ENCODE data around the gene PRH2.

The PRH2 gene

DNA sequence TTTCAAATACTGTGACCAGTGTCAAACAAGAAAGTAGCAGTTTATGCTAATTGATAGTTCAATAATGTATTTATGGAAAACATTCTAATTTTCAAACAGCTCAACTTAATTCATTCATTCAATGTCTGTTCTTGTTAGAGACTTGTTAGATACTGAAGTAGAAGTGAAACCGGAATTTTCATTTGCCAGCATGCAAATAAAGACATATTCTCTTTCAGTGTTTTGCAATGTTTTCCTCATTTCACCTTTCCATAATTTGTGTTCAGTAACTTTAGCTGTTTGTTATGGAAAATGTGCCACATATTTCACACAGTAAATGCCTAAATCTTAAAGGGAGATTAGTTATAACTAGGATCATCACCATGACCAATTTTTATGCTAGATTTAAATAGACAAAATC, 36.4 kb downstream of the PRH2 start:
- DNase-seq = no peak

DNA sequence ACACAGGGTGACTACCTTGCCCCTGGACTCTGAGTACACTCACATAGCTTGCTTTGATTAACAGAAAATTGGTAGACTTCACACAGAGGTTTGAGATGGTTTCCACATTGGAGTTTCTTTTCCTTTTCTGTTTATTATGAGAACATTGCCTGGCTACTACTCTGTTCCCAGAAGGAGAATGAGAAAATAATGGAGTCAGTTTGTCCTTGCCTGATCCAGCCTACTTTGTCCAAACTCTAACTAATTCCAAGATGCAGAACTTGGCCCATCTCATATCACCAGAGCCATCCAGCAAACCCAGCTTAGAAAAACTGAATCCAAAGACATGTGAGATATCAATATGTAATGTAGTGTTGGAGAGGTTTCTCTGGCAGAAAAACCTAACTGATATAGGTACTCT, 37.3 kb downstream of the PRH2 start:
- DNase-seq = no peak

DNA sequence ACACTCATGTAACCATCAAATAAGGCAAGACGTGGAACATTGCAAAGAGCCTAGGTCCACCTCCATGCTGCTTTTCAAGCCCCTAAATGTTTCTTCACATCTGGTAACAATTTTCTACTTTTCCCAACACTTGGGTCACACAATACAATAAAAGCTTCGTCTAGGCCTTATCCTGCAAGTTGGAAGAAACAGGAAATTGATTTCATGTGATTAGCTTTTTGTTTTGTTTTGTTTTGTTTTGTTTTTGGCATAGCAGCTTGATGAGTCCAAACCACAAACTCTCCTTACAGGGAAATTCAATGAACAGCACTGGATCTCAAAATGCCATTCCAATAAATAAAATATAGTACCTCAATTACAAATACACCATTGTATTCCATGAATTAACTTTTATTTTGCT, 38.4 kb downstream of the PRH2 start:
- no peak for DNase-seq

DNA sequence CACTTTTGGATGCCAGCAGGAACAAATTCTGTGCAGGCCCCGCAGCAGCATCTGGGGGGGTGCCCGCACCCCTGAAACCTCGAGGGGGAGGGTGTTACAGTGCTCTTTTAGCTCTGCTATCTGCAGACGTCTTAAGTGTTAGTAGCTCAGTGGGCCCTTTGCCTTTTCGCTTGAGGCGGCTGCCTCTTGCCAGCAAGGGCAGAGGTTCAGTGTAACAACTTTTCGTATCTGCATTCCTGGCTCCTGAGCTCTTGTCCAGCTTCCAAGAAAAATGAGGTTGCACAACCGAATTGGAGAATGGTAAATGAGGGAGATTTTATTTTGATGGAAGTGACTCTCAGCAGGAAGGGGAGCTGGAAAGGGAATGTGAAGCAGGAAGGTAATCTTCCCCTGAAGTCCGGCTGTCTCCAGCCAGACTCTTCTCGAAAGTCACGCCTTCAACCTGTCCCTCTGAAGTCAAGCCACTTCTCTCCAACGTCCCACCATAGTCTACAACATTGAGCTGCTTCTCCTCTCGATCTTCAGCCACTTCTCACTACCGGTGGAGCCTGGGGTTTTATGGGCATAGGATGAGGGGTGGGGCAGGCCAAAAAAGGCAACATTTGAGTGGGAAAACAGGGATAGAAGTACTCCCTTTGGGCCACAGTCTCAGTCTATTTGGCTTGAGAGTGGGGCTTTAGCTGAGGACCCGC, 39.9 kb downstream of the PRH2 start:
- no peak for DNase-seq

DNA sequence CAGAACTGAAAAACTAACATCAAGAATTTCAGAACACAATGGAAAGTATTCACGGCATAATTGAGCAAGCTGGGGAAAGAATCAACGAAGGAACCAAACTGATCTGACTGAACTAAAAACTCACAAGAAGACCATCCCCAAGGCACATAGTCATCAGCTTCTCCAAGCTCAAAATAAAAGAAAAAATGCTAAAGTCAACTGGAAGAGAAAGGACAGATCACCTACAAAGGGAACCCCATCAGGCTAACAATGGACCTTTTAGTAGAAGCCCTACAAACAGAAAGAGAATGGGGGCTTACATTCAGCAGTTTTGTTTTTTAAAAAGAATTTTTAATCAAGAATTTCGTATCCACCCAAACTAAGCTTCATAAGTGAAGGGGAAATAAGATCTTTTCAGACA, 45.9 kb downstream of the PRH2 start:
- no peak for DNase-seq

DNA sequence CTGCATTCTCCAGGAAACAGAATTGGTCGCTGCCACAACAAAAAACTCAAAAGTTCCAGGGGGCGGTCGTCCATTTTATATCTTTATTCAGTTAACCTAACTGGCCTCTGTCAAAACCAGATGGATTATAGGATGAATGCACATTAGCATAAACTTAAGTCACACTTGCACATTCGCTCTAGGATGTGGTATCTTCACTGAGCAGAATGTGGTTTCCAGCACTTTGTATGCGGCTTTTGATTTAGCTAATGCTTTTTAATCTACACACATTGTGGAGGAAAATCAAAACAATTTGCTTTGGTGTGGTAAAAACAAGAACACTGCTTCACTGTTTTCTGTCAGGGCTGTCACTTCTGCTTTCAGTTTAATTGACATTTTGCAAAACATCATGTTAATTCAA, 53.2 kb downstream of the PRH2 start:
- no peak for DNase-seq
